Adrenal gland (tissue), 12 donors: ENCODE data around the gene KLK11. TPM values are rescaled to one million over a fixed set of nuclear protein-coding genes. Genes with fewer than 3 reads are reported as not detected.

ENCODE experiments used
- DNase-seq, 7 donors: peaks; one replicate each; pipeline ENCODE4 v3.0.0-alpha.2; 2019 to 2020
- H3K27ac ChIP-seq, 5 donors: fragments of 200-600 bp; sonication (generic) in 4 of 5; 1 replicate in 3 of 5; 2 replicates in 2 of 5; pipeline versions ENCODE4 v1.5.1 to v1.8.0; 2016 to 2020; ENCODE audit warnings: mild to moderate bottlenecking in 1 of 5
- H3K27me3 ChIP-seq: fragments of 200-600 bp; 2 replicates; pipeline ENCODE4 v1.8.0; 2021
- H3K36me3 ChIP-seq, 2 donors: fragments of 200-600 bp; replicated peaks in 1 of 2; 1 replicate in 1 of 2; 2 replicates in 1 of 2; pipeline versions ENCODE4 v1.5.1 to v1.8.0; 2018 to 2022
- H3K4me1 ChIP-seq, 2 donors: fragments of 200-600 bp; replicated peaks in 1 of 2; 1 replicate in 1 of 2; 2 replicates in 1 of 2; pipeline versions ENCODE4 v1.5.1 to v1.8.0; 2018 to 2021
- H3K4me3 ChIP-seq, 4 donors: fragments of 200-600 bp; sonication (generic) in 3 of 4; one replicate each; pipeline ENCODE4 v1.5.1; 2016 to 2018
- H3K9me3 ChIP-seq, 3 donors: fragments of 200-600 bp; sonication (generic) in 1 of 3; replicated peaks in 1 of 3; 1 replicate in 2 of 3; 2 replicates in 1 of 3; pipeline versions ENCODE4 v1.5.1 to v1.8.0; 2016 to 2021
- CTCF ChIP-seq, 6 experiments: fragments of 450-650 bp in 4 of 6; fragments of 200-600 bp in 2 of 6; sonication (generic) in 1 of 6; IDR thresholded peaks; 1 replicate in 5 of 6; 2 replicates in 1 of 6; pipeline versions ENCODE4 v1.5.1 to v1.8.0; 2016 to 2021; ENCODE audit warnings: antibody characterized with exemption in 6 of 6, mild to moderate bottlenecking in 2 of 6, moderate library complexity in 1 of 6
- POLR2A ChIP-seq, 2 donors: fragments of 450-650 bp; IDR thresholded peaks; one replicate each; pipeline ENCODE4 v1.6.1; 2017; ENCODE audit warnings: antibody characterized with exemption in 2 of 2, mild to moderate bottlenecking in 2 of 2, moderate library complexity in 1 of 2
- WGBS, 4 donors: extraction: QIAGEN DNeasy Blood & Tissue Kit in 2 of 4; methylation state at CpG; one replicate each; pipeline versions ENCODE4 v1.1.5 to v1.1.7; 2013 to 2017; 5-methylcytosine and 5-hydroxymethylcytosine counted together
- intact Hi-C, 2 donors: fragments of 100-400 bp; cut with DNase I; formaldehyde crosslinking; loops; one replicate each; pipeline versions ENCODE4 v1.14.1 to v1.15.0; 2022 to 2023
- polyA plus RNA-seq, 3 donors: library from polyadenylated mRNA; stranded (reverse); fragments of 200-250 nt in 2 of 3; fragments of 350-450 nt in 1 of 3; fragmentation: Illumina TruSeq in 1 of 3; extraction: RNeasy Lipid Tissue Mini Kit (QIAGEN cat#74804) in 1 of 3; gene quantifications; one replicate each; pipeline ENCODE4 v1.2.3, GENCODE V29; 2013 to 2014
- total RNA-seq, 9 donors: library from RNA; depleted of rRNA in 4 of 9; stranded (reverse); fragments of >200 nt in 4 of 9; fragments of 120-200 nt in 1 of 9; fragmentation: NEBNext Ultra II Directional in 1 of 9; extraction: Animal tissue kit (Norgen Biotek cat#: 25700) in 1 of 9; gene quantifications; one replicate each; pipeline versions ENCODE4 v1.1.0 to v1.2.4, GENCODE V29; 2013 to 2023
- donor health status: healthy with polysubstance abuse.
- donor health status: Bipolar disorder and iron deficiency.
- donor health status: DM: yes; HTN: yes; CAD: no.
- donor health status: DM: no; HTN: no; CAD: no.
- donor health status: DM: no; HTN: no; CAD: no.
- donor health status: DM: yes; HTN: yes; CAD: no.

Gene KLK11
- total and polyA plus RNA-seq, 12 donors = 0.07 to 0.32 TPM; not detected in 10

DNA sequence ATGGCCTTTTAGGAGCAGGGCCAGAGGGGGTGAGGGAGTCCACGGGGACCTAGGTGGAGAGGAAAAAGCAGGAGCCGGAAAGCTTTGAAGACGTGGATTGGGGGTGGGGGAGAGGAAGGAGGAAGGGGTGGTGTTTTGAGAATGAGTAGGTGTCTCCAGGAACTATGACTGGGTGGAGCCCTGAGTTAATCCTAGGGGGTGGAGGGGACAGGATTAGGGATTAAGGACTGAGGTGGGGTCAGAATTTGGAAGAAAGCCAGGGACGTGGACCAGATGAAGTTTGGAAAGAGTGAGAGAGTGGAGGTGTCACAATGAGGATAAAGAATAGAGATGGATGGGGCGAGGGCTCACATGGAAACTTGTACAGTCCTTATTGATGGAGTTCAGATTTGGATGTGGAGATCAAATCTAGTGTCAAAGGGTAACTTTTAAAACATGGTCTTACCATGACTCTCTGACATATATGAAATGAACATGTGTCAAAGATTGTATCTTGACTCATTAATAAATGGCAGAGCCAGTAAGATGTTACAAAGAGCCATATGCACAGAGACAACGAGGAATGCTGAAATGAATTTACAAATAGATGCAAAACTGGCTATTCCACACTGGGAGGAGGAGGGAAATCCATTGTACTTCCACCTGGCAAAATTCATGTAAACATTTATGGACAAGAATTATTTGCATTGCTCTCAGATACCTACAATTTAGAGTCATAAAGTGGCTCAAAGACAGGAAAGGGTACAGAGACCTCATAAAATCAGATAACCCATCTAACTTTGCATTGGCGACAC, 40.2 kb upstream of the KLK11 start:
- no peaks in the 10 kb centered on the region for H3K36me3 ChIP-seq
- no peak overlapping the region for H3K4me3 ChIP-seq
- DNase-seq = no peak
- no peak overlapping the region for H3K27ac ChIP-seq
- intact Hi-C loops = no loop called here
- WGBS, 4 donors = 68 to 74% (median 70%) methylated on average over 7 of the region's 7 CpGs
- no peaks in the 10 kb centered on the region for H3K27me3 ChIP-seq
- H3K9me3 ChIP-seq = no peaks in the 10 kb centered on the region
- peaks cover 3 to 5% of the 10 kb centered on the region in 2 donors for H3K4me1 ChIP-seq
- no peak for TF ChIP-seq POLR2A (IDR thresholded peaks at IDR 0.05)
- no peak for TF ChIP-seq CTCF (IDR thresholded peaks at IDR 0.05)

DNA sequence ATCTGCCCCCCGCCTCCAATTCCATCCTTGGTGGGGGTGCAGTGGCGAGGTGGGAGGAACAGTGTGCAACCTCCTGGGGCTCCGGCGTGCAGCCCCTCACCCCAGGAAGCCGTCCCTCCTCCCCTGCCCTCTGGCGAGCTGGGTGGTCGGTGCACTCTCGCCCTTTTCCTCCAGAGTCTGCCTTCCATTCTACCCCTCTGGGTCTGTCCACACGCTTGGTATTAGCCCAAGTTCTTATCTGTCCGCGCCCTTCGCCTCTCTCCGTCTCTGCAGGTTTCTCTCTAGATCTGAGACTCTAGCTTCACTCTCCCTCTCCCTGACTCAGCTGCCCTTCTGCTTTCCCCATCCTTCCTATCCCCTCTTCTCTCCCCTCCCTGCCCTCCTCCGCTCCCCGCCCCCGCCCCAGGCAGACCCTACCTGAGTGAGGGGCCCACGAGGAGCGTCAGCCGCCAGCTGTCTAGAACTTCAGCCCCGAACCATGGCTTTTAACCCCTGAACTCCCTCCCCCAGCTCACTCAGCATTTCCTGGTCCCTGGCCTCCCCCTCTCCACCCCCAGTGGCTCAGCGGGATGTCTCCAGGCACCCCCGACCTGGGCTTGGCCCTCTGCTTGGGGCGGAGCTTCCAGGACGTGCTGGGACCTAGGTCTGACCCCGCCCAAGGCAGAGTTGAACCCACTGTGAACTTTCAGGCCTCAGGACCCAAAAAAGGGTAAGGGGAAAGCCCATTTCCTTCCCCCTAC, 39.0 kb upstream of the KLK11 start:
- Histone ChIP-seq H3K27ac (no peak overlapping the region), H3K9me3 (no peaks in the 10 kb centered on the region), H3K4me3 (peak overlapping the region in 1 of 4 donors; percentile 44), H3K27me3 (no peaks in the 10 kb centered on the region), H3K36me3 (no peaks in the 10 kb centered on the region), H3K4me1 (peaks cover 3 to 5% of the 10 kb centered on the region in 2 donors)
- no peak for TF ChIP-seq POLR2A (IDR thresholded peaks at IDR 0.05)
- TF ChIP-seq CTCF (IDR thresholded peaks at IDR 0.05) = no peak
- DNase-seq = no peak
- 13 to 18% (median 16%) methylated on average over 15 to 25 of the region's 25 CpGs for WGBS, 4 donors
- intact Hi-C loops = no loop called here

- Histone ChIP-seq H3K4me3 (peak within 1 kb of the TSS in 1 of 4 donors; percentile 44), H3K36me3 (no peaks in the 10 kb centered on the region), H3K27me3 (no peaks in the 10 kb centered on the region), H3K9me3 (no peaks in the 10 kb centered on the region), H3K27ac (no peak within 1 kb of the TSS), H3K4me1 (peaks cover 3 to 5% of the 10 kb centered on the region in 2 donors)
- intact Hi-C loops = no loop called here
- 12 to 20% (median 15%) methylated on average over 24 to 38 of the region's 38 CpGs for WGBS, 4 donors
- peak in 5 of 7 donors; percentile 14 to 60 (median 40) for DNase-seq
- TF ChIP-seq POLR2A (IDR thresholded peaks at IDR 0.05) = no peak
- TF ChIP-seq CTCF (IDR thresholded peaks at IDR 0.05) = no peak
Observed at GRCh38 chr19:51064534-51065220, 38.3 kb upstream of the KLK11 start, which contains the start of gene KLK13. Gene KLK13, minus strand, starts transcription at chr19:51065092. Its CDS starts 25 bp downstream, at chr19:51065067.

DNA sequence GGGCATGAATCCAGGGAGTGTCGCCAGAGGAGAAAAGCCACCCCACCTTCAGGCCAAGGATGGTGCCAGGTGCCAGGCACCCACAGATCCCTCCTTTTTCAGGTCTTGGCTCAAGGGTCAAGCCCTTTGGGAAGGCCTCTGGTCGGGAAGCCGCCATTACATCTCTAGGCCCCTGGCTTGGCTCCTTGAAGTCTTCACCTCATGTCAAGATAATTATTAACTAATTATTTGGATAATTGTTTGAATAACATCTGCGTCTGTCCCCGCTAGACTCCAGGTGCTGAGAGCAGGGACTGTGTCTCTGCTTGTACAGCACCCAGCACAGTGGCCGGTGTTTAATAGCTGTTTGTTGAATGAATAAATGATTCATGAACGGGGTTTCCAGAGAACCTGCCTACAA, 37.2 kb upstream of the KLK11 start:
- intact Hi-C loops = no loop called here
- H3K27ac ChIP-seq = no peak overlapping the region
- H3K36me3 ChIP-seq = no peaks in the 10 kb centered on the region
- H3K4me1 ChIP-seq = peaks cover 3 to 5% of the 10 kb centered on the region in 2 donors
- H3K4me3 ChIP-seq = no peak overlapping the region
- WGBS, 4 donors = 68 to 95% (median 87%) methylated on average over 7 of the region's 7 CpGs
- TF ChIP-seq CTCF (IDR thresholded peaks at IDR 0.05) (no peak), POLR2A (IDR thresholded peaks at IDR 0.05) (no peak)
- no peak for DNase-seq
- no peaks in the 10 kb centered on the region for H3K27me3 ChIP-seq
- H3K9me3 ChIP-seq = no peaks in the 10 kb centered on the region
